Activated naive CD4-positive, alpha-beta T cell treated with anti-CD3 and anti-CD28 coated beads for 36 hours (primary cell): ENCODE data around the gene HOXD11. TPM values are rescaled to one million over a fixed set of nuclear protein-coding genes. Genes with fewer than 3 reads are reported as not detected.

ENCODE experiments used
- CTCF ChIA-PET: fragments of 350-600 bp; sonication (Branson Sonifier 250); formaldehyde crosslinking; loops from one replicate; lab custom pipeline; 2021; ENCODE audit warnings: antibody characterized with exemption; lab: Charles Lee
- DNase-seq: peaks from one replicate; pipeline ENCODE4 v3.0.0-alpha.2; 2020
- H3K27ac Mint-ChIP-seq: one replicate; pipeline ENCODE4 v1.8.0; 2021; ENCODE audit warnings: mild to moderate bottlenecking, mixed read lengths
- H3K27me3 Mint-ChIP-seq: one replicate; pipeline ENCODE4 v1.8.0; 2021; ENCODE audit warnings: low read depth, mixed read lengths
- H3K36me3 Mint-ChIP-seq: one replicate; pipeline ENCODE4 v1.8.0; 2021; ENCODE audit warnings: low read depth, mixed read lengths
- H3K4me1 Mint-ChIP-seq: one replicate; pipeline ENCODE4 v1.8.0; 2021; ENCODE audit warnings: low read depth, mixed read lengths
- H3K4me3 Mint-ChIP-seq: one replicate; pipeline ENCODE4 v1.8.0; 2021; ENCODE audit warnings: mild to moderate bottlenecking, moderate library complexity, mixed read lengths
- H3K9me3 Mint-ChIP-seq: one replicate; pipeline ENCODE4 v1.8.0; 2021; ENCODE audit warnings: mixed read lengths
- intact Hi-C: fragments of 100-400 bp; cut with micrococcal nuclease; formaldehyde crosslinking; loops from one replicate; pipeline ENCODE4 v1.15.1; 2023
- total RNA-seq, 2 experiments: library from RNA; stranded (reverse); gene quantifications; one replicate each; pipeline ENCODE4 v1.2.3, GENCODE V29; 2021

Gene HOXD11
- total RNA-seq, 2 experiments from 2014 or later: not detected

DNA sequence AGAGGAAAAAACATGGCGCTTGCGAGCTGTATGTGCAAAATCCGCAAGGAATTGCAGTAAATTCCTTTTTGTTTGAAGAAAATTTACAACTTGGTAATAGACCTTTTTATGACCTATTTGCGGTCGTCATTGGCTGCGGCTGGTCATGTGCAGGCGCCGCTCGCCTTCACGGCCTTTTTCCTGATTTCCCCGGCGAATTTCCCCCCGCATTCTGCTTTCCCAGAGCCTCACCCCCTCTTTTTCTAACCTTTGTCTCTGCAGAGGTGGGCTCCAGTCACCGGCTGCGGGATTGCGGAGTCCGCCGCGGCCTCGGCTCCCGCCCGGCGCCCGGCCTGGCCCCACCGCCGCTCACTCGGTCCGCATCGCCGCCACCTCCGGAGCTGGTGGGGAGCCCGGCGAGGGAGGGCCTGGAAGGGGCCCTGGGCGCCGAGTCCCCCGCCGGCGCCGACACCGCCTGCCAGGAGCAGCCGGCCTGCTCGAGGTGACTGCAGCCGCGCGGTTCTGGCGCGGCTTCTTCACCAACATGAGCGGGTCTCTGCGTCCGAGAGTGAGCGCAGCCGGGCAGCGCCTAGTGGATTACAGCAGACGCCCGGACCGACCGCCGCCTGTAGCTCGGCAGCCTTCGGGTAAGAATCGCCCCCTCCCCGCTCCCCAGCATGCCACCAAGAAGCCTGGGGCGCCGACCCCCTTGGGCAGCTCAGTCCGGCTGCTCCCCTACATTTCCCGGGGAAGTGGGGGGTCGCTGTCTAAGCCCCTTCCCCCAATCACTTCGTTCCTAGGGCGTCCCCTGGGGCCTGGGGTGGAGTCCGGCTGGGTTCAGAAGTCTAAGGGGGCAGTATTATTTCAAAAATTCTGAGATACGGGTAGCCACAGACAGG, 29.5 kb downstream of the HOXD11 start:
- H3K27ac Mint-ChIP-seq: no peak overlapping the region
- peaks cover 5% of the 10 kb centered on the region for H3K9me3 Mint-ChIP-seq
- H3K36me3 Mint-ChIP-seq: peaks cover 3% of the 10 kb centered on the region
- intact Hi-C loops: no loop called here
- peak overlapping the region; percentile 36 for H3K4me3 Mint-ChIP-seq
- no peak for DNase-seq
- H3K27me3 Mint-ChIP-seq: peaks cover 85% of the 10 kb centered on the region
- CTCF ChIA-PET: interaction anchor here (0.7 to 4.0 kb wide), 3 partner anchors 9 to 515 kb away, joined by 3 to 24 read pairs (median 3); no protein-coding TSS in a partner anchor
- H3K4me1 Mint-ChIP-seq: peaks cover 32% of the 10 kb centered on the region

DNA sequence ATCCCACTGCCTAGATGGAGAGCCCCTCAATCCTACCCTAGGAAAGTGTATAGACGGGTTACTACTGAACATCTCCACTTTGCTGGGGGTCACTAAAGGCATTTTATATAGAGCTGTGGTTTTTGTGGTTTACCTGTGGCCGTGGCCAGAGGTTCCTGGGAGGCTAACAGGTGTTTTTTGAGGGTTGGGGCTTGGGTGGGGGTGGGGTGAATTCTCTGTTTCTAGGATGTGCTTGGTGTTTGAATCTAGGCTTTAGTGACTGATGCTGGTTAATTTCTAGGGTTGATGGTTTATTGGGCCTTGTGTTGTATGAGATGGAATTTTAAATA, 30.1 kb downstream of the HOXD11 start:
- intact Hi-C loops: no loop called here
- peaks cover 87% of the 10 kb centered on the region for H3K27me3 Mint-ChIP-seq
- peaks cover 29% of the 10 kb centered on the region for H3K4me1 Mint-ChIP-seq
- peaks cover 5% of the 10 kb centered on the region for H3K9me3 Mint-ChIP-seq
- H3K36me3 Mint-ChIP-seq: peaks cover 3% of the 10 kb centered on the region
- H3K4me3 Mint-ChIP-seq: no peak overlapping the region
- CTCF ChIA-PET: interaction anchor here (0.8 to 5.3 kb wide), 3 partner anchors 10 to 317 kb away, joined by 3 to 93 read pairs (median 24); no protein-coding TSS in a partner anchor
- H3K27ac Mint-ChIP-seq: no peak overlapping the region
- no peak for DNase-seq

DNA sequence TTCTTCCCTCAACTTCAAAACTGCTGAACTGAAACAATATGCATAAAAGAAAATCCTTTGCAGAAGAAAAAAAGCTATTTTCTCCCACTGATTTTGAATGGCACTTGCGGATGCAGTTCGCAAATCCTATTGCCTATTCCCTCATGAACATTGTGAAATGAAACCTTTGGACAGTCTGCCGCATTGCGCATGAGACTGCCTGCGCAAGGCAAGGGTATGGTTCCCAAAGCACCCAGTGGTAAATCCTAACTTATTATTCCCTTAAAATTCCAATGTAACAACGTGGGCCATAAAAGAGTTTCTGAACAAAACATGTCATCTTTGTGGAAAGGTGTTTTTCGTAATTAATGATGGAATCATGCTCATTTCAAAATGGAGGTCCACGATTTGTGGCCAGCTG, 30.8 kb downstream of the HOXD11 start:
- intact Hi-C loops: loop anchor here (1.0 kb wide), 1 partner anchor 8 kb away; no protein-coding TSS in a partner anchor
- Mint-ChIP-seq H3K9me3 (peaks cover 5% of the 10 kb centered on the region), H3K27me3 (peaks cover 86% of the 10 kb centered on the region), H3K4me1 (peaks cover 26% of the 10 kb centered on the region), H3K4me3 (no peak overlapping the region), H3K36me3 (peaks cover 3% of the 10 kb centered on the region), H3K27ac (no peak overlapping the region)
- CTCF ChIA-PET: interaction anchor here (0.6 to 5.3 kb wide), 6 partner anchors 11 to 416 kb away, joined by 4 to 93 read pairs (median 9); no protein-coding TSS in a partner anchor
- DNase-seq: no peak

DNA sequence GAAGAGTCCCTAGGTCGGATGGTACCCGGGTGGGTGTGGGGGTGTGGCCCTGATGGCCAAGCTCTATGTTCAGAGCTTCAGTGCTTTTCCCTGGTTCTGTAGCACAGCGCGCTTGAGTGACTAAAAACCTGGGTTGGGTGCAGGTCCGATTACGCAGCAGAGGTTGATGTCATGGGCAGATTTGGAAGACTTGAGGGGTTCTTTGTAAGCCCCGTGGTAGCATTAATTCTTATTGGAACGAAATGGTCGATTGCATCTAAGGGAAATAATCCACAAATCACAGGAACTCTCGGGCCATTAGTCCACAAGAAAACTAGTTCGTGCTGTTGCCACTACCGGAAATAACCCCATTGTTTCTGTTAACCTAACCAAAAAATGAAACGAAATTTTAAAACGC, 31.4 kb downstream of the HOXD11 start:
- H3K4me1 Mint-ChIP-seq: peaks cover 26% of the 10 kb centered on the region
- H3K36me3 Mint-ChIP-seq: peaks cover 3% of the 10 kb centered on the region
- intact Hi-C loops: loop anchor here (1.0 kb wide), 1 partner anchor 8 kb away; no protein-coding TSS in a partner anchor
- no peak overlapping the region for H3K27ac Mint-ChIP-seq
- H3K4me3 Mint-ChIP-seq: no peak overlapping the region
- DNase-seq: no peak
- H3K27me3 Mint-ChIP-seq: peaks cover 86% of the 10 kb centered on the region
- CTCF ChIA-PET: interaction anchor here (0.9 to 5.3 kb wide), 8 partner anchors 9 to 416 kb away, joined by 3 to 93 read pairs (median 7); no protein-coding TSS in a partner anchor
- peaks cover 5% of the 10 kb centered on the region for H3K9me3 Mint-ChIP-seq

DNA sequence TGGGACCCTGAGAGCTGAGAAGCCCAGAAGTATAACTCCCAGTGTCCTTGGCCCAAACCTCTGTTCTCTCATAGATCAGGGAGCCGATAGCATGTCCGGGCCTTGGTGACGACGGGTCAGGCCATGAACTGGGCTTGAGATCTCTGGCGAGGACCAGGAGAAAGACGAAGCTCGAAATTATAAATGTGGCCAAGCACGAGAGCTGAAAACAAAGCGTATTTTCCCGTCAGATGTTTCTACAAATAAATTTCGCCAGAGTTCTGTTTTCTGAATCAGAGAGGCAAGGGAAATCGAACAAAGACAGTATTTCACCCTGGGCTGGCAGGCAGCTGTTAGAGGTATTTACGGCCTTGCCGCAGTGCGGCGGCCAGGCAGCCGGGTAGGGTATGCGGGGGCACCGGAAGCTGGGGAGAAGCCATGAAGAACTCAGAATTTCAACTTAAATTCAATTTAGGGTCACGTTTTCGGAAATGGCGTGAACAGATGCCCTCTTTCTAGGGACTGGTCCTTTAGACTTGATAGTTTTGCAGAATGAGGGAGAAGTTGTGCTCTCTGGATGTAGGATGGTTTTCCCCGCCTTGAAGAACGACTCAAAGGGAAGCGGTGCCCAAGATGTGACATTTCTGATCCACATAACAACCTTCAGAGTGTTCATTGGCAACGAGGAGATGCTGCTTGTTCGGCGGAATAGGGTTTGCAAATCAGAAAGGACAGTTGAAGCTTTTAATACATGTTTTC, 32.0 kb downstream of the HOXD11 start:
- Mint-ChIP-seq H3K27me3 (peaks cover 85% of the 10 kb centered on the region), H3K9me3 (peaks cover 5% of the 10 kb centered on the region), H3K27ac (no peak overlapping the region), H3K4me1 (peaks cover 26% of the 10 kb centered on the region), H3K36me3 (peaks cover 3% of the 10 kb centered on the region), H3K4me3 (no peak overlapping the region)
- intact Hi-C loops: loop anchor here (1.0 kb wide), 1 partner anchor 9 kb away; no protein-coding TSS in a partner anchor
- CTCF ChIA-PET: interaction anchor here (0.7 to 5.3 kb wide), 13 partner anchors 9 to 515 kb away, joined by 3 to 93 read pairs (median 5); no protein-coding TSS in a partner anchor
- no peak for DNase-seq

DNA sequence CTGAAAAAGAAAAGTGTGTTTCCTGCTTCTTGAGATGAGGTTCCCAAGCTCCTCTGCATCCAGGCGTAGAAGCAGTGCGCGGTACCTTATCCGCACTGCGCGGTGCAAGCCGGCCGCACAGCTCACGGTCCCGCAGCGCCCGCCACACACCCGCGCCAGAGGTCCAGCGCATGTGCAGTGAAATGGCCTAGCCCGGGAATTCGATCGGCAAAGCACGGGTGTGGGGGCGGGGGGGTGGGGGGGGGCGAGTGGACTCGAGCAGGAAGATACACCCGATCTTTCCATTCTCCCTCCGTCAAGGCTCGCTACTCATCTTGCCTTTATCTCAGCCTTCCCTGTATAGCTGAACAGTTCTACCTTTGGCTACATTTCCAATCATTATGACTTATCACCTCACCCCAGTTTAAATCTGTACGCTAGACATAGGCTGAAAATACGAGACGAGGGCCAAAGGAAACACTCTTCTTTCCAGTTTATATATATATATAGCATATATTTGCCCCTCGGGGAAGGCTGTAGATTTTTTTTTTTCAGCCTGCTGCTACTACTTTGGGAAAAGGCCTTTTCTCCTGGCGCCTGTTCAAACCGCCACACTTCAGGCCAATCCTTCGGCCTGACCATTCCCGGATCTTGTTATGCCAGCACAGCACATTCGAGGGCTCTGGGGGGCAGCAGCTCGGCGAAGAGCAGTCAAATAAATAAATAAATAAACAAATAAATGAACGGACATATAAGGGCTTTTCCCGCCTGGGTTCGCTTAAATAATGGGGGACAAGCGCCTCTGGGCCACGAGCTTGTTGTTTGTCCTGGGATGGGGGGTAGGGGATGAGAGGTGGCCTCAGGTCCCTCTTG, 32.8 kb downstream of the HOXD11 start:
- H3K27me3 Mint-ChIP-seq: peaks cover 83% of the 10 kb centered on the region
- no peak for DNase-seq
- CTCF ChIA-PET: interaction anchor here (0.6 to 5.3 kb wide), 29 partner anchors 8 to 1008 kb away, joined by 3 to 93 read pairs (median 5); partner anchors contain the start of gene HOXD4
- peaks cover 5% of the 10 kb centered on the region for H3K9me3 Mint-ChIP-seq
- H3K4me1 Mint-ChIP-seq: peaks cover 26% of the 10 kb centered on the region
- H3K27ac Mint-ChIP-seq: no peak overlapping the region
- intact Hi-C loops: loop anchor here (1.0 kb wide), 5 partner anchors 193 to 512 kb away; no protein-coding TSS in a partner anchor
- H3K4me3 Mint-ChIP-seq: no peak overlapping the region
- peaks cover 3% of the 10 kb centered on the region for H3K36me3 Mint-ChIP-seq

DNA sequence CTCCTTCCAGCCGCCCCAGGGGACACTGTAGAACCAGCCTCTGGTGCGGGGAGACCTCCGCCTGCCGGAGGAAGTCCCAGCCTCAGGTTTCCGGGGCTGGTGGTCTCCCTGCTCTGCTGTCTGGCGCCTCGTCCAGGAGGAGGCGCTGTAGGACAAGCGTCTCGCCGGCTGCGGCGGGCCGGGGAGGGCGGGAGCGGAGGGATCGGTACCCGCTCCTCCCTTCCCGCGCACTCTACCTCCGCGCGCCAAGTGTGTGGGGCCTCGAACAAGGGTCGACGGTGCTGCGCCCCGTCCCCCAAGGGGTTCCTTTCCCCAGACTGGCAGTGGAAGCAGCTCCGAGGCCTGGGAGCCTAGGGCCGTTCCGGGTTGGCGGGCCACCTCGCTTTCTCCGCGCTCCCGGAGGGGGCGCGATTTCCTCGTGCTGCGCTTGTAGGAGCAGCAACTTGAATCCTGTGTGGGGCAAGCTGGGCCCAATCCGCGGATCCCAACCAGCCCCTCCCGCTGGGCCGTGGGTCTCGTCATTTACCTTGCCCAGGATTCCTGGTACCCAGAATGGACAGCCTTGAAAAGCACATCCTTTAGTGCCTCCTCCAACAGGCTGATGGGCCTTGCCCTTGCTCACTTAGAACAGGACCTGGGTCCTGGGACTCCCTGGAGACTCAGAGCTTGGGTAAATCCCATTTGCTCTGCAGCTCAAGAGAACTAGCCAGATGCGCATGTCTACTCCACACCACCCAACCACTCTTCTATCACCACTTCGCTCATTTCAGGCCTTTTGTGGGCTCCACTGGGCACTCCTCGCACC, 33.6 kb downstream of the HOXD11 start:
- Mint-ChIP-seq H3K36me3 (peaks cover 3% of the 10 kb centered on the region), H3K4me1 (peaks cover 21% of the 10 kb centered on the region), H3K27me3 (peaks cover 83% of the 10 kb centered on the region), H3K4me3 (peak overlapping the region; percentile 42), H3K9me3 (peaks cover 5% of the 10 kb centered on the region), H3K27ac (no peak overlapping the region)
- CTCF ChIA-PET: interaction anchor here (0.5 to 5.3 kb wide), 35 partner anchors 10 to 1489 kb away, joined by 3 to 93 read pairs (median 5); partner anchors contain the start of gene HOXD4
- intact Hi-C loops: loop anchor here (1.0 kb wide), 5 partner anchors 193 to 512 kb away; no protein-coding TSS in a partner anchor
- peak; percentile 74 for DNase-seq

DNA sequence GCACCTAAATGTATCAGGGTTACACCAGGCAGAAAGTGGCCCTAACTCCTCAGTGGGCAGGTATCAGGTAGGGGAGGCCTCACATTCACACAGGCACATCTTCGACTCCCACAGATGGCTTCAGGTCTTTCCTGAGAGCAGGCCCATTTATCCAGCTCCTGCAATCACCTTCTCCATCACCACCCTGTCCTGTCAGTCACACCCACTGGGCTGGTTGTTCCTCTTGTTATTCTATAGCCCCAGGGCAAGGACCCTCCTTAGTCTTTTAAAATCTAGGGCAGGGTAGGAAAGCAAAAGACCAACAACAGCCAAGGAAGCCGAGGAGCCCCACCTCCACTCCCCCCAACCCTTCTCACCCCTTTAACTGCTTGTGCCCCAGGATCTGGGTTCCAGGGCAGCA, 35.2 kb downstream of the HOXD11 start:
- CTCF ChIA-PET: interaction anchor here (1.1 to 5.3 kb wide), 2 partner anchors 312 to 495 kb away, joined by 5 to 93 read pairs; no protein-coding TSS in a partner anchor
- Mint-ChIP-seq H3K36me3 (peaks cover 3% of the 10 kb centered on the region), H3K4me1 (peaks cover 16% of the 10 kb centered on the region), H3K27me3 (peaks cover 85% of the 10 kb centered on the region), H3K27ac (no peak overlapping the region), H3K9me3 (peaks cover 5% of the 10 kb centered on the region), H3K4me3 (no peak overlapping the region)
- intact Hi-C loops: no loop called here
- no peak for DNase-seq

DNA sequence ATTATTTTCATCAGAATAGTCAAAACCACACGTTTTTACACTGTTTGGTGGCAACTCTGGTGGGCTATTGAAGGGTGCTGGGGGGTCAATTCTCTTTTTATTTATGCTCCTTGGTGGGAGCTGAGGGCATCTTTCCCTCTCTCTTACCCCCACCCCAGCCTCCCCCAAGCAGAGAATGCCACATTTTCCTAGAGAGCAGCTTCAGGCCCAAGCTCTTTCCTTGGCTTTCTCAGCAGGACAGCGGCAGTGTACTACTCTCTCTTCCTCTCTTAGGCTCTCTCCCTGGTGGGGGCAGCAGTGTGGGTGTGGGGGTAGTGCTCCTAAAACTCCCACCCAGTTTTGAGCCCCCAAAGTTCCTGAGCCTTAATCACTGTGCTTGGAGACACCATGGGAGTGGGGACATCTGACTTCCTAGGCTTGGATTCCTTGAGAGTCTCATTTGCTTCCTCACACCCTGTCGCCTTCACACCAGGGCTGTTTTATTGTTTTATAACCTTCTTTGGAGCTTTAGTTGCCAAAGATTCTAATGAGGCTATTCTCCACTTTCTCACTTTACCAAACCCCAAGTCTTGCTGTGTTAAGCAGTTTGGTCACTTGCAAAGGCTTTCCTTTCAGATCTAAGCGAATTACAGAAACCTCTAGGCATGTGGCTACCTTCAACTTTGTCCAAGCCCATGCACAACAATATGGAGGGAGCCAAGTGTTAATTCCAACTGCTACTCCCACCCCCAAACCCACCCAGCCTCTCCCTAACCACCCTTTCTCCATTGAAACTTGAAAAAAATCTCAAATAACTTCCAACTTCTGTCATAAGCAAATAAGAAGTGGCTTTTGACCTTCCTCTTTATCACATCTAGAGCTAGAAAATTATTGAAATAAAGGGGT, 38.2 kb downstream of the HOXD11 start:
- Mint-ChIP-seq H3K27ac (no peak overlapping the region), H3K4me3 (no peak overlapping the region), H3K9me3 (no peaks in the 10 kb centered on the region), H3K36me3 (no peaks in the 10 kb centered on the region), H3K27me3 (peaks cover 87% of the 10 kb centered on the region), H3K4me1 (peaks cover 14% of the 10 kb centered on the region)
- intact Hi-C loops: no loop called here
- no peak for DNase-seq
- CTCF ChIA-PET: interaction anchor here (1.1 kb wide), 2 partner anchors 10 to 14 kb away, joined by 4 to 5 read pairs; no protein-coding TSS in a partner anchor

DNA sequence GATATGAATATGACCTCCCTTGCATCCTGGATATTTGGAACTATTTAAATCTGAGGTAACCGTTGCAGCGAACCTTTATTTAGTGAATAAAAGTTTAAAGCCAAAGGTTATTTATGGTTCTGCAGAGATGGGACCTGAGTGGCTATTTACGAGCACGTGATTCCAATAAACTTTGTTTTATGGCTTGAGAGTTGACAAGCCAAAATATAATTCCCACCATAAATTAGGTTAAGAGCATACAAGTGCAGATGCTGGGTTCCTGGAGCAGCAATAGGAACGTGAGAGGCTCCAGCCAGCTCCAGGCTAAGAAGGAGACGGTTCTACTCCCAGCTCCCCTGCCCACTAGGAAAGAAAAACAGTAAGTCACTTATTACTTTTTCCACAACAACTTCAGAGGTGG, 39.0 kb downstream of the HOXD11 start:
- Mint-ChIP-seq H3K9me3 (no peaks in the 10 kb centered on the region), H3K4me1 (peaks cover 11% of the 10 kb centered on the region), H3K27me3 (peaks cover 90% of the 10 kb centered on the region), H3K4me3 (no peak overlapping the region), H3K36me3 (no peaks in the 10 kb centered on the region), H3K27ac (no peak overlapping the region)
- intact Hi-C loops: no loop called here
- DNase-seq: no peak
- CTCF ChIA-PET: no interaction called here
